ENCODE data around the gene ZNF662.

GRCh38 chr3:42960282-42960681 is 54.3 kb downstream of the ZNF662 start:
- TF ChIP-seq, protein P1, sequence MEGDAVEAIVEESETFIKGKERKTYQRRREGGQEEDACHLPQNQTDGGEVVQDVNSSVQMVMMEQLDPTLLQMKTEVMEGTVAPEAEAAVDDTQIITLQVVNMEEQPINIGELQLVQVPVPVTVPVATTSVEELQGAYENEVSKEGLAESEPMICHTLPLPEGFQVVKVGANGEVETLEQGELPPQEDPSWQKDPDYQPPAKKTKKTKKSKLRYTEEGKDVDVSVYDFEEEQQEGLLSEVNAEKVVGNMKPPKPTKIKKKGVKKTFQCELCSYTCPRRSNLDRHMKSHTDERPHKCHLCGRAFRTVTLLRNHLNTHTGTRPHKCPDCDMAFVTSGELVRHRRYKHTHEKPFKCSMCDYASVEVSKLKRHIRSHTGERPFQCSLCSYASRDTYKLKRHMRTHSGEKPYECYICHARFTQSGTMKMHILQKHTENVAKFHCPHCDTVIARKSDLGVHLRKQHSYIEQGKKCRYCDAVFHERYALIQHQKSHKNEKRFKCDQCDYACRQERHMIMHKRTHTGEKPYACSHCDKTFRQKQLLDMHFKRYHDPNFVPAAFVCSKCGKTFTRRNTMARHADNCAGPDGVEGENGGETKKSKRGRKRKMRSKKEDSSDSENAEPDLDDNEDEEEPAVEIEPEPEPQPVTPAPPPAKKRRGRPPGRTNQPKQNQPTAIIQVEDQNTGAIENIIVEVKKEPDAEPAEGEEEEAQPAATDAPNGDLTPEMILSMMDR (IDR thresholded peaks at IDR 0.05), result no peak
- TF ChIP-seq POLR2A (IDR thresholded peaks at IDR 0.05), result no peak
